GM13976 (cell line): ENCODE measurements around the gene ABI3BP.

Source experiments
- DNase-seq: peaks from one replicate; pipeline ENCODE4 v3.0.0; 2012; ENCODE audit warnings: low spot score
- in situ Hi-C: fragments of 300-500 bp; cut with MboI; formaldehyde crosslinking; loops from one replicate; pipeline ENCODE4 v1.12.0; 2022; ENCODE audit warnings: low sequenced_read_pairs, mixed read lengths, inconsistent platforms; ENCODE audit not compliant: unreplicated experiment
- TF ChIP-seq, protein P1 (sequence below): IDR thresholded peaks from 2 replicates; pipeline ENCODE4 v1.5.1; 2012; ENCODE audit warnings: borderline replicate concordance, mild to moderate bottlenecking; ENCODE audit not compliant: insufficient read depth; ENCODE audit errors: extremely low read depth, missing control alignments, control extremely low read depth

The ABI3BP gene

DNA sequence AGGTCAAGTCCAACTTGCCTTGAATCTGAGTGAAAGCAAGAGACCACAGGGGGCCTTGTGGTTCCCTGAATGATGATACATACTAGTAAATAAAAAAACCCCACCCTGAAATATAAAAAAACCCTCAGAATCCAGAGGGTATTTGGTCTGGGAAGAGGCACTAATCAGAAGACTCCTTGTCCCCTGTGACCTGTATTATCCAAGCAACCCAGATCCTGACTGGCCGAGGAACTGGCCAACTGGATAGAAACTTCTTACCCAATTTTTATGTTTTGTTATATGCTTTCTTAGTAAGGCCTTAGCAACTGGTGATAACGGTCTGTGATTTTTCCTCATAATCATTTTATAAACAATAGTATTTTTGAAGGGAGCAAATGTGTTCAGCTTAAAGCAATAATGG lies 17.5 kb downstream of the ABI3BP start:
- in situ Hi-C loops: no loop called here
- TF ChIP-seq, protein P1, sequence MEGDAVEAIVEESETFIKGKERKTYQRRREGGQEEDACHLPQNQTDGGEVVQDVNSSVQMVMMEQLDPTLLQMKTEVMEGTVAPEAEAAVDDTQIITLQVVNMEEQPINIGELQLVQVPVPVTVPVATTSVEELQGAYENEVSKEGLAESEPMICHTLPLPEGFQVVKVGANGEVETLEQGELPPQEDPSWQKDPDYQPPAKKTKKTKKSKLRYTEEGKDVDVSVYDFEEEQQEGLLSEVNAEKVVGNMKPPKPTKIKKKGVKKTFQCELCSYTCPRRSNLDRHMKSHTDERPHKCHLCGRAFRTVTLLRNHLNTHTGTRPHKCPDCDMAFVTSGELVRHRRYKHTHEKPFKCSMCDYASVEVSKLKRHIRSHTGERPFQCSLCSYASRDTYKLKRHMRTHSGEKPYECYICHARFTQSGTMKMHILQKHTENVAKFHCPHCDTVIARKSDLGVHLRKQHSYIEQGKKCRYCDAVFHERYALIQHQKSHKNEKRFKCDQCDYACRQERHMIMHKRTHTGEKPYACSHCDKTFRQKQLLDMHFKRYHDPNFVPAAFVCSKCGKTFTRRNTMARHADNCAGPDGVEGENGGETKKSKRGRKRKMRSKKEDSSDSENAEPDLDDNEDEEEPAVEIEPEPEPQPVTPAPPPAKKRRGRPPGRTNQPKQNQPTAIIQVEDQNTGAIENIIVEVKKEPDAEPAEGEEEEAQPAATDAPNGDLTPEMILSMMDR: no peak
- no peak for DNase-seq

DNA sequence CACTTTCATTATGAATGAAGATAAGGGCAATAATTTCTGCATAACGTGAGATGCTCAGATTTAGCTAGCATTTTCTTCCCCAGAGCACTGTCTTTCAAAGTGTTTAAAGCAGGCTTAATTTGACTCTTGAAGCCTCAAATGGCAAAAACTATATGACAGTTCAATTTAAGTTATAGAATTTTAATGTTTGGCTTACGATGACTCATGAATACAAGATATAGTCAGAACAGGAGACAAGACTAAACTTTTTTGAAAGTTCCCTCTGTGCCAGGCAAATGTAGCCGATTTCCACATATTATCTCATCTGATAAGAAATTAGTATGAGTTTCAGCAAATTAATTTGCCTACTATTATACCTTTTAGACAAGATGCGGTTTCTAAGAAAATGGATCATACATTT lies 19.6 kb downstream of the ABI3BP start:
- no peak for DNase-seq
- TF ChIP-seq, protein P1: no peak
- in situ Hi-C loops: no loop called here

DNA sequence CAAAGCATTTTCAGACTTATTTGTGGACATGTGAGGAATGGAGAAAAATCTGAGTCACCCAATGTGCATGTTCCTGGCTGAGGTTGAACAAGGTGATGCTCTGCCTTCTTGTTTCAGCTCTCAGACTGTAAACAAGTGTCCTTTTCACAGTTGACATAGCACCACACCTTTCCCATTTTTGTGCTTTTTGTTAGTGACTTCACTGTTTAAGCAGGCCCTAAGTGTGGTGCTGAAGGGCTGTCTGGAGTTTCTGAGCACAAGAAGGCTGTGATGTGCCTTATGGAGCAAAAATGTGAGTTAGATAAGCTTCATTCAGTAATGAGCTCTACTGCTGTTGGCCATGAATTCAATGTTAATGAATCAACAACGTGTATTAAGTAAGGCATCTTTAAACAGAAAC lies 20.4 kb downstream of the ABI3BP start:
- in situ Hi-C loops: no loop called here
- TF ChIP-seq, protein P1: no peak
- DNase-seq: no peak

DNA sequence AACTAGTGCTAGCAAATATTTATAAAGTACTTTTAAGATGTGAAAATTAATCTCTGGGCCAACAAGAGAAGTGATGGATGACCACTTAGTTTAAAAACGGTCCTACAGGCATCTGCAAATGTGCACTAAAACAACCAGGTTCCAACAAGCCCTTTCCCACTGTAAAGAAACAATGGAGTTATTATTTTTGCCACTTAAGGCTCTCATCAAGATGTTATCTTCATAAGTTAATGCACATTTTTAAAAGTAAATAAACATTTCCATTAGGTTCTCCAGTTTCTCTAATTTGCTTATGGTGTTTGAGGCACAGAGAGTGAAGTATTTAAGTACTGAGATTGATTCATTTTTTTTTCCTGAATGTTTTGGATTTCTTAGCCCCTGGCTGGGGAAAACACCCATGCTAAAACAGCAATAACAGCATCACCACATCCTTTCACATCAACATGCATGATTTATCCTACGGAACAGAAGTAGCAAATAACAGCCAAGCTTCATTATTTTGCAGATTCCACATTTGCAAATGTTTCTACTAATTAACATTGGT lies 20.8 kb downstream of the ABI3BP start:
- in situ Hi-C loops: no loop called here

DNA sequence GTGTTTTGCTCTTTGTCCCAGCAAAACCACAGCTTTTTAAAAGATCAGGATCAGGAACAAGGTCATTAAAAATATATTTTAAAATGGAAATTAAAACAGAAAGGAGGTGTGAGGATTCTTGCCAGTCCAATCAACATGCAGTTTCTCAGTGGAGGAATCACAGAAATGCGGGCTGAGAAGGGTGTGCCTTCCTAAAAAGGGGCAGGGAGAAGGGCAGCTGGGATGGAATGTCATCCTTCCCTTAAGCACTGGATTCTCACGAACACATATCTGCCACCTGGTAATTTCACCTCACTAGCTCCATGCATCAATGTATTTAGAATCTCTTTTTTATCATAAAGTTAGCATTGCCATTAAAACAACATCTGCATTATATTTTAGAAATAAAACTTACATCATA lies 21.4 kb downstream of the ABI3BP start:
- in situ Hi-C loops: no loop called here
- TF ChIP-seq, protein P1: no peak
- no peak for DNase-seq

More for the DNA sequence above, 20.8 kb downstream of the ABI3BP start:
- TF ChIP-seq, protein P1: no peak
- DNase-seq: no peak

DNA sequence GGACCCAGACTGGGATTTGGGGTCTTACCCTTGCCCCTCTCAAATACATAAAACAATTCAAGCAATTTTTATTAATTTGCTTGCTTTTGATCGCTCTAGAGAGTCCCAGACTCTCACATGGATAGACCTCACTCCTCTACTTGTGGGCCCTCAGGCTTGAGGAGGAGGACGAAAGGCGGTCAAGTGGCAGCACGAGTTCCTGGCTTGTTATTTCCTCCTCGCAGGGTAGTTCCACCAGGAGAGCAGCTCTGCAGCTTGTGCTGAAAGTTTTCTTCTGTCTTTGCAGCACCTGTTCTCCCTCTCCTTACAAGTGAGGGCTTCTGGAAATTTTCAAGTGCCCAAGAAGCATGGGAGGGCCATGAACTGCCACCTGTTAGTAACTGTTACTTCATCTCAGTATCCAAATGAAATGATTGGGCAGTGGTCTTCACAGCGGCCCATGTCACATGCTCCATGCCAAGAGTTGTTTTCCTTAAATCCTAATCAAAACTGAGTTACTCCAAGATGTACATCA lies 22.7 kb downstream of the ABI3BP start:
- in situ Hi-C loops: no loop called here
- TF ChIP-seq, protein P1: no peak
- DNase-seq: no peak
